Trophoblast cell (in vitro differentiated cells and primary cell): Measurements from ENCODE around the gene AAK1.
A peak's percentile ranks its signal among the peaks of the same experiment; 100 is the strongest.

Experiments
- DNase-seq, 2 donors: peaks; one replicate each; pipeline ENCODE4 v3.0.0-alpha.2; 2016
- H2AFZ ChIP-seq: 2 replicates; pipeline ENCODE4 v1.6.1; 2013; ENCODE audit warnings: low read length, moderate library complexity, mild to moderate bottlenecking; ENCODE audit not compliant: insufficient read depth, poor library complexity
- H2AK5ac ChIP-seq: 2 replicates; pipeline ENCODE4 v1.6.1; 2013; ENCODE audit warnings: mild to moderate bottlenecking, low read length
- H2BK120ac ChIP-seq: 2 replicates; pipeline ENCODE4 v1.6.1; 2013; ENCODE audit warnings: low read length, mild to moderate bottlenecking, moderate library complexity; ENCODE audit not compliant: insufficient read depth, poor library complexity
- H2BK12ac ChIP-seq: 2 replicates; pipeline ENCODE4 v1.6.1; 2013; ENCODE audit warnings: mild to moderate bottlenecking, low read length, moderate library complexity
- H2BK5ac ChIP-seq: 2 replicates; pipeline ENCODE4 v1.6.1; 2013; ENCODE audit warnings: low read length, low read depth, moderate library complexity, mild to moderate bottlenecking; ENCODE audit not compliant: poor library complexity
- H3K14ac ChIP-seq: 2 replicates; pipeline ENCODE4 v1.6.1; 2013; ENCODE audit warnings: mild to moderate bottlenecking, low read length
- H3K18ac ChIP-seq: 2 replicates; pipeline ENCODE4 v1.6.1; 2013; ENCODE audit warnings: mild to moderate bottlenecking, low read length
- H3K23ac ChIP-seq: 2 replicates; pipeline ENCODE4 v1.6.1; 2013; ENCODE audit warnings: low read length
- H3K27ac ChIP-seq: 2 replicates; pipeline ENCODE4 v1.5.1; 2013; ENCODE audit warnings: low read depth, mild to moderate bottlenecking, inconsistent platforms, low read length, moderate library complexity
- H3K27me3 ChIP-seq: 2 replicates; pipeline ENCODE4 v1.6.1; 2013; ENCODE audit warnings: inconsistent platforms, mild to moderate bottlenecking, low read length, moderate library complexity; ENCODE audit not compliant: insufficient read depth
- H3K36me3 ChIP-seq, 2 experiments: 1 replicate in 1 of 2; 2 replicates in 1 of 2; pipeline ENCODE4 v1.6.1; 2013; ENCODE audit warnings: low read length in 2 of 2, mild to moderate bottlenecking in 2 of 2, moderate library complexity in 1 of 2; ENCODE audit not compliant: insufficient read depth in 2 of 2, control insufficient read depth in 1 of 2
- H3K4ac ChIP-seq: 2 replicates; pipeline ENCODE4 v1.6.1; 2013; ENCODE audit warnings: low read depth, mild to moderate bottlenecking, low read length, moderate library complexity
- H3K4me1 ChIP-seq, 2 experiments: 1 replicate in 1 of 2; 2 replicates in 1 of 2; pipeline ENCODE4 v1.6.1; 2013; ENCODE audit warnings: low read length in 2 of 2, mild to moderate bottlenecking in 2 of 2, moderate library complexity in 1 of 2; ENCODE audit not compliant: insufficient read depth in 2 of 2, control insufficient read depth in 1 of 2
- H3K4me2 ChIP-seq: 2 replicates; pipeline ENCODE4 v1.6.1; 2013; ENCODE audit warnings: inconsistent platforms, mild to moderate bottlenecking, low read length, moderate library complexity
- H3K4me3 ChIP-seq: 2 replicates; pipeline ENCODE4 v1.5.1; 2013; ENCODE audit warnings: mild to moderate bottlenecking, low read depth, low read length, inconsistent platforms
- H3K79me1 ChIP-seq: one replicate; pipeline ENCODE4 v1.6.1; 2013; ENCODE audit warnings: low read length
- H3K79me2 ChIP-seq: 2 replicates; pipeline ENCODE4 v1.6.1; 2013; ENCODE audit warnings: low read length, mild to moderate bottlenecking; ENCODE audit not compliant: control insufficient read depth, insufficient read depth, poor library complexity
- H3K9ac ChIP-seq: 2 replicates; pipeline ENCODE4 v1.6.1; 2013; ENCODE audit warnings: mild to moderate bottlenecking, low read length
- H3K9me3 ChIP-seq: 2 replicates; pipeline ENCODE4 v1.6.1; 2013; ENCODE audit warnings: low read depth, mild to moderate bottlenecking, control low read depth, inconsistent platforms, low read length; ENCODE audit not compliant: insufficient read depth
- H4K12ac ChIP-seq: 2 replicates; pipeline ENCODE4 v1.6.1; 2013; ENCODE audit warnings: low read depth, mild to moderate bottlenecking, low read length, moderate library complexity
- H4K8ac ChIP-seq: 2 replicates; pipeline ENCODE4 v1.6.1; 2013; ENCODE audit warnings: low read depth, mild to moderate bottlenecking, low read length, moderate library complexity
- H4K91ac ChIP-seq: one replicate; pipeline ENCODE4 v1.6.1; 2013; ENCODE audit warnings: low read depth, mild to moderate bottlenecking, low read length, moderate library complexity
- WGBS: extraction: QIAGEN DNeasy Blood & Tissue Kit; methylation state at CpG from one replicate; pipeline ENCODE4 v1.1.7; 2013; ENCODE audit warnings: missing lambda C conversion rate; ENCODE audit not compliant: insufficient read length, insufficient coverage; ENCODE audit errors: extremely low coverage; 5-methylcytosine and 5-hydroxymethylcytosine counted together

The AAK1 gene

GRCh38 chr2:69616755-69617154 is 26.8 kb downstream of the AAK1 start:
- DNase-seq: peak; percentile 66 to 89
- Histone ChIP-seq H3K36me3 (no peaks in the 10 kb centered on the region), H4K12ac (no peak overlapping the region), H2BK5ac (peak overlapping the region; percentile 59), H3K18ac (no peak overlapping the region), H3K4me3 (no peak overlapping the region), H3K79me1 (peaks cover 13% of the 10 kb centered on the region), H2AFZ (no peak overlapping the region), H3K14ac (no peak overlapping the region), H3K23ac (no peak overlapping the region), H2AK5ac (no peak overlapping the region), H3K79me2 (peaks cover 5% of the 10 kb centered on the region), H3K9me3 (peaks cover 2% of the 10 kb centered on the region), H3K27ac (peak overlapping the region; percentile 68), H3K27me3 (no peaks in the 10 kb centered on the region), H4K8ac (no peak overlapping the region), H2BK120ac (no peak overlapping the region), H4K91ac (peak overlapping the region; percentile 19), H3K9ac (no peak overlapping the region), H2BK12ac (no peak overlapping the region), H3K4me2 (no peak overlapping the region), H3K4ac (no peak overlapping the region), H3K4me1 (peaks cover 15 to 33% of the 10 kb centered on the region in 2 experiments)
- WGBS: no CpG with 5 or more reads among the region's 1 CpG

GRCh38 chr2:69615969-69616368 is 27.6 kb downstream of the AAK1 start:
- no peak overlapping the region for H3K4ac ChIP-seq
- no peak overlapping the region for H2AK5ac ChIP-seq
- peaks cover 13% of the 10 kb centered on the region for H3K79me1 ChIP-seq
- DNase-seq: peak in 1 of 2 donors; percentile 22
- no peak overlapping the region for H4K12ac ChIP-seq
- H3K18ac ChIP-seq: no peak overlapping the region
- H3K4me1 ChIP-seq: peaks cover 15 to 33% of the 10 kb centered on the region in 2 experiments
- no peaks in the 10 kb centered on the region for H3K27me3 ChIP-seq
- H4K91ac ChIP-seq: no peak overlapping the region
- no peak overlapping the region for H3K23ac ChIP-seq
- peak overlapping the region; percentile 77 for H3K27ac ChIP-seq
- no peaks in the 10 kb centered on the region for H3K36me3 ChIP-seq
- H2BK120ac ChIP-seq: peak overlapping the region; percentile 36
- H3K9me3 ChIP-seq: peaks cover 2% of the 10 kb centered on the region
- no peak overlapping the region for H3K9ac ChIP-seq
- no peak overlapping the region for H4K8ac ChIP-seq
- no peak overlapping the region for H2AFZ ChIP-seq
- no peak overlapping the region for H3K4me3 ChIP-seq
- peak overlapping the region; percentile 59 for H2BK5ac ChIP-seq
- no peak overlapping the region for H2BK12ac ChIP-seq
- WGBS: no CpG with 5 or more reads among the region's 4 CpGs
- H3K14ac ChIP-seq: no peak overlapping the region
- H3K4me2 ChIP-seq: no peak overlapping the region
- H3K79me2 ChIP-seq: peaks cover 5% of the 10 kb centered on the region

GRCh38 chr2:69615078-69615625 is 28.4 kb downstream of the AAK1 start:
- Histone ChIP-seq H2AK5ac (no peak overlapping the region), H2BK120ac (peak overlapping the region; percentile 14), H3K18ac (no peak overlapping the region), H2BK12ac (no peak overlapping the region), H4K12ac (no peak overlapping the region), H3K4ac (no peak overlapping the region), H2BK5ac (peak overlapping the region; percentile 25), H3K4me2 (no peak overlapping the region), H3K27ac (peak overlapping the region; percentile 83), H3K27me3 (no peaks in the 10 kb centered on the region), H3K79me1 (peaks cover 13% of the 10 kb centered on the region), H4K91ac (peak overlapping the region; percentile 45), H3K4me3 (no peak overlapping the region), H3K79me2 (peaks cover 5% of the 10 kb centered on the region), H3K14ac (no peak overlapping the region), H3K9ac (no peak overlapping the region), H3K9me3 (peaks cover 2% of the 10 kb centered on the region), H4K8ac (no peak overlapping the region), H3K4me1 (peaks cover 15 to 33% of the 10 kb centered on the region in 2 experiments), H3K36me3 (no peaks in the 10 kb centered on the region), H2AFZ (no peak overlapping the region), H3K23ac (no peak overlapping the region)
- WGBS: no CpG with 5 or more reads among the region's 7 CpGs
- peak; percentile 91 to 94 for DNase-seq

- no peak overlapping the region for H3K4me3 ChIP-seq
- H3K79me1 ChIP-seq: peaks cover 13% of the 10 kb centered on the region
- H3K79me2 ChIP-seq: peaks cover 5% of the 10 kb centered on the region
- no peak overlapping the region for H4K8ac ChIP-seq
- H2BK12ac ChIP-seq: no peak overlapping the region
- DNase-seq: no peak
- H3K23ac ChIP-seq: no peak overlapping the region
- H3K9ac ChIP-seq: no peak overlapping the region
- no peak overlapping the region for H3K4me2 ChIP-seq
- H3K27me3 ChIP-seq: no peaks in the 10 kb centered on the region
- no peak overlapping the region for H2AFZ ChIP-seq
- H3K9me3 ChIP-seq: no peaks in the 10 kb centered on the region
- no peak overlapping the region for H4K91ac ChIP-seq
- no peak overlapping the region for H2AK5ac ChIP-seq
- no peak overlapping the region for H3K27ac ChIP-seq
- no peak overlapping the region for H3K18ac ChIP-seq
- no peak overlapping the region for H2BK5ac ChIP-seq
- H3K4me1 ChIP-seq: peaks cover 11 to 23% of the 10 kb centered on the region in 2 experiments
- H3K36me3 ChIP-seq: no peaks in the 10 kb centered on the region
- no peak overlapping the region for H2BK120ac ChIP-seq
- no peak overlapping the region for H4K12ac ChIP-seq
- peak overlapping the region; percentile 26 for H3K4ac ChIP-seq
- H3K14ac ChIP-seq: no peak overlapping the region
These were observed 30.8 kb downstream of the AAK1 start for GRCh38 chr2:69612707-69613106.
